Adrenal gland (tissue), 5 donors: ENCODE results near the gene UBAP2.

Experiments
- CTCF ChIP-seq, 6 experiments: fragments of 450-650 bp in 4 of 6; fragments of 200-600 bp in 2 of 6; sonication (generic) in 1 of 6; IDR thresholded peaks; 1 replicate in 5 of 6; 2 replicates in 1 of 6; pipeline versions ENCODE4 v1.5.1 to v1.8.0; 2016 to 2021; ENCODE audit warnings: antibody characterized with exemption in 6 of 6, mild to moderate bottlenecking in 2 of 6, moderate library complexity in 1 of 6
- POLR2A ChIP-seq, 2 donors: fragments of 450-650 bp; IDR thresholded peaks; one replicate each; pipeline ENCODE4 v1.6.1; 2017; ENCODE audit warnings: antibody characterized with exemption in 2 of 2, mild to moderate bottlenecking in 2 of 2, moderate library complexity in 1 of 2
- donor health status: DM: no; HTN: no; CAD: no.

- TF ChIP-seq CTCF (IDR thresholded peaks at IDR 0.05) (no peak), POLR2A (IDR thresholded peaks at IDR 0.05) (no peak)
Observed at GRCh38 chr9:34016149-34016548, 32.5 kb downstream of the UBAP2 start.
